Measurements from ENCODE around the gene MAT1A.
"Not testable (repeated sequence)": the region's sequence is repeated elsewhere in the genome, so short reads cannot be mapped to it uniquely, and the experiment has no call there.

Gene MAT1A

GRCh38 chr10:80251703-80252280 lies 37.7 kb downstream of the MAT1A start:
- not testable (repeated sequence) for H3K9me3 ChIP-seq (ENCODE audit: low read length); H3K36me3 ChIP-seq (ENCODE audit: insufficient read depth, low read length); H3K4me3 ChIP-seq (ENCODE audit: low read length); H3K27me3 ChIP-seq (ENCODE audit: insufficient read depth, low read length); H3K4me1 ChIP-seq (ENCODE audit: insufficient read depth, low read length); H2AFZ ChIP-seq (ENCODE audit: low read depth, low read length)

DNA sequence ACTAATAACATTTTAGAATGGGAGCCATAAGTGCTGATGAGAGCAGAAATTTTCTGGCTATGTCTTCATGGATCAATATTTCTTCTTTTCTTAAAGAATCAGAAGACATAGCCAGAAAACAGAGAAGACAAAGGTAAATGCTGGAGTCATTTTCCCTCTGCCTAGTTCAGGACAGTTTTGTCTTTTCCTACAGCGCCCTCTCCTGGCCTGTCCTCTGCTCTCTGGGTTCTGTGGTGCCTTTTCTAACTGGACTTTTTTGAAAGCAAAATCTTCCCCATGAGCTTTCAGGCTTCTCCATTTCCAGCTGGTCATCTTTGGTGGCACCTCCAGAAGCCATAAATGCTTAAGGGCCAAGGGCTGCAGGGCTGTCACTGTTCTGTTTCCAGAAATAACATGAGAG lies 39.1 kb downstream of the MAT1A start:
- not testable (repeated sequence) for H3K36me3 ChIP-seq (ENCODE audit: insufficient read depth, low read length); H3K9me3 ChIP-seq (ENCODE audit: low read length); H2AFZ ChIP-seq (ENCODE audit: low read depth, low read length); H3K4me3 ChIP-seq (ENCODE audit: low read length); H3K27me3 ChIP-seq (ENCODE audit: insufficient read depth, low read length); H3K4me1 ChIP-seq (ENCODE audit: insufficient read depth, low read length)

GRCh38 chr10:80249906-80250305 lies 39.6 kb downstream of the MAT1A start:
- not testable (repeated sequence) for H3K27me3 ChIP-seq (ENCODE audit: insufficient read depth, low read length); H3K9me3 ChIP-seq (ENCODE audit: low read length); H3K4me1 ChIP-seq (ENCODE audit: insufficient read depth, low read length); H2AFZ ChIP-seq (ENCODE audit: low read depth, low read length); H3K4me3 ChIP-seq (ENCODE audit: low read length); H3K36me3 ChIP-seq (ENCODE audit: insufficient read depth, low read length)

- not testable (repeated sequence) for H3K27me3 ChIP-seq (ENCODE audit: insufficient read depth, low read length); H3K4me1 ChIP-seq (ENCODE audit: insufficient read depth, low read length); H2AFZ ChIP-seq (ENCODE audit: low read depth, low read length); H3K9me3 ChIP-seq (ENCODE audit: low read length); H3K36me3 ChIP-seq (ENCODE audit: insufficient read depth, low read length); H3K4me3 ChIP-seq (ENCODE audit: low read length)
These were observed 41.8 kb downstream of the MAT1A start for GRCh38 chr10:80247611-80248010.

- not testable (repeated sequence) for H3K4me3 ChIP-seq (ENCODE audit: low read length); H3K9me3 ChIP-seq (ENCODE audit: low read length); H3K4me1 ChIP-seq (ENCODE audit: insufficient read depth, low read length); H2AFZ ChIP-seq (ENCODE audit: low read depth, low read length); H3K27me3 ChIP-seq (ENCODE audit: insufficient read depth, low read length); H3K36me3 ChIP-seq (ENCODE audit: insufficient read depth, low read length)
These were observed 45.1 kb downstream of the MAT1A start for GRCh38 chr10:80244371-80244770.

DNA sequence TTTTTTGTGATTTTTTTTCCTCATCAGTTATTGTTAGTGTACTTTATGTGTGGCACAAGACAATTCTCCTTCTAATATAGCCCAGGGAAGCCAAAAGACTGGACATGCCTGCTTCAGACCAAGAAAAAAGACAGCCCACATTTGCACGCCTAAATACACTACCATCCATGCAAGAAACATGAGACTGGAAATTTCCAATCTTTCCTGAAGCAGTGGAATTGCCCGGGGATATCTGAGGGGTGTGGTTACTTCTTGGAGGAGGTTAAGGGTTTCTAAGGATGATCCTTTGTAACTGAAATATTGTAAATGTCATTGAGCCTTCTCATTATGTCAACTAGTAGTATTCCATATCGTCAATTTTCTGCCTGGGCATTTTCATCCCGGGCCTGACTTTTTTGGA lies 47.1 kb downstream of the MAT1A start:
- H3K4me1 ChIP-seq (ENCODE audit: insufficient read depth, low read length); H2AFZ ChIP-seq (ENCODE audit: low read depth, low read length); H3K9me3 ChIP-seq (ENCODE audit: low read length); H3K27me3 ChIP-seq (ENCODE audit: insufficient read depth, low read length); H3K4me3 ChIP-seq (ENCODE audit: low read length); H3K36me3 ChIP-seq (ENCODE audit: insufficient read depth, low read length): not testable (repeated sequence)

- H3K4me3 ChIP-seq (ENCODE audit: low read length) = not testable (repeated sequence)
These were observed 53.0 kb downstream of the MAT1A start for GRCh38 chr10:80236457-80236856.

GRCh38 chr10:80234331-80235235 lies 54.9 kb downstream of the MAT1A start:
- not testable (repeated sequence) for H3K4me3 ChIP-seq (ENCODE audit: low read length); H3K4me1 ChIP-seq (ENCODE audit: insufficient read depth, low read length); H3K27me3 ChIP-seq (ENCODE audit: insufficient read depth, low read length); H2AFZ ChIP-seq (ENCODE audit: low read depth, low read length); H3K36me3 ChIP-seq (ENCODE audit: insufficient read depth, low read length); H3K9me3 ChIP-seq (ENCODE audit: low read length)

More at GRCh38 chr10:80236457-80236856, 53.0 kb downstream of the MAT1A start:
- not testable (repeated sequence) for H3K27me3 ChIP-seq (ENCODE audit: insufficient read depth, low read length); H2AFZ ChIP-seq (ENCODE audit: low read depth, low read length); H3K9me3 ChIP-seq (ENCODE audit: low read length); H3K4me1 ChIP-seq (ENCODE audit: insufficient read depth, low read length); H3K36me3 ChIP-seq (ENCODE audit: insufficient read depth, low read length)

- H3K27me3 ChIP-seq (ENCODE audit: insufficient read depth, low read length); H3K36me3 ChIP-seq (ENCODE audit: insufficient read depth, low read length); H3K4me3 ChIP-seq (ENCODE audit: low read length); H3K9me3 ChIP-seq (ENCODE audit: low read length); H2AFZ ChIP-seq (ENCODE audit: low read depth, low read length); H3K4me1 ChIP-seq (ENCODE audit: insufficient read depth, low read length): not testable (repeated sequence)
These were observed 55.6 kb downstream of the MAT1A start for GRCh38 chr10:80233871-80234270.

DNA sequence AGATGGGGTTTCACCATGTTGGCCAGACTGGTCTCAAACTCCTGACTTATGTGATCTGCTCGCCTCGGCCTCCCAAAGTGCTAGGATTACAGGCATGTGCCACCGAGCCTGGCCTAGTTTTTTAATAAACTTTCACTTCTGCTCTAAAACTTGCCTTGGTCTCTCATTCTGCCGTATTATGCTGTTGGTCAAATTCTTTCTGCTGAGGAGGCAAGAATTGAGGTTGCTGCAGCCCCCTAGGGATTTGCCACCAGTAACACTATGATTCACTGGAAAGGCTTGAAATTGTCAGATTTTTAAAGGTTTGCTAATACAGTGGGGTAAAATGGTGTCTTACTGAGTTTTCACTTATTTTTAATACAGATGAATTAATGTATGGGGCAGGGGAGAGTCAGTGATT lies 62.7 kb downstream of the MAT1A start:
- H3K4me3 ChIP-seq (ENCODE audit: low read length); H3K27me3 ChIP-seq (ENCODE audit: insufficient read depth, low read length); H3K4me1 ChIP-seq (ENCODE audit: insufficient read depth, low read length); H3K36me3 ChIP-seq (ENCODE audit: insufficient read depth, low read length); H2AFZ ChIP-seq (ENCODE audit: low read depth, low read length); H3K9me3 ChIP-seq (ENCODE audit: low read length): not testable (repeated sequence)

DNA sequence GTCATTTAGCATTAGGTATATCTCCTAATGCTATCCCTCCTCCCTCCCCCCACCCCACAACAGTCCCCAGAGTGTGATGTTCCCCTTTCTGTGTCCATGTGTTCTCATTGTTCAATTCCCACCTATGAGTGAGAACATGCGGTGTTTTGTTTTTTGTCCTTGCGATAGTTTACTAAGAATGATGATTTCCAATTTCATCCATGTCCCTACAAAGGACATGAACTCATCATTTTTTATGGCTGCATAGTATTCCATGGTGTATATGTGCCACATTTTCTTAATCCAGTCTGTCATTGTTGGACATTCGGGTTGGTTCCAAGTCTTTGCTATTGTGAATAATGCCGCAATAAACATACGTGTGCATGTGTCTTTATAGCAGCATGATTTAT lies 66.4 kb downstream of the MAT1A start:
- H3K36me3 ChIP-seq (ENCODE audit: insufficient read depth, low read length); H3K9me3 ChIP-seq (ENCODE audit: low read length); H2AFZ ChIP-seq (ENCODE audit: low read depth, low read length); H3K4me3 ChIP-seq (ENCODE audit: low read length); H3K4me1 ChIP-seq (ENCODE audit: insufficient read depth, low read length); H3K27me3 ChIP-seq (ENCODE audit: insufficient read depth, low read length): not testable (repeated sequence)

Measured in neuron (in vitro differentiated cells).